K562 (cell line): Measurements from ENCODE around the gene SLC16A9. TPM values are rescaled to one million over a fixed set of nuclear protein-coding genes. Genes with fewer than 3 reads are reported as not detected.
"Not testable (repeated sequence)": the region's sequence is repeated elsewhere in the genome, so short reads cannot be mapped to it uniquely, and the experiment has no call there.

ENCODE experiments used
- ATAC-seq: fragments of 200-7000 bp; cut with Tn5 transposase; 3 replicates; pipeline ENCODE4 v1.9.1; 2020; ENCODE audit warnings: moderate library complexity
- BruUV-seq: library from RNA; stranded (reverse); fragments of 400-500 nt; replicated peaks from 2 replicates; lab custom pipeline; 2021; lab: Mats Ljungman, UMichigan
- CTCF ChIA-PET: fragments of 300-600 bp; formaldehyde crosslinking; extraction: SDS; loops from one replicate; lab custom pipeline; 2021; ENCODE audit warnings: low intra/inter-chr PET ratio; lab: Yijun Ruan, JAX
- POLR2A ChIA-PET: fragments of 300-600, 350-650 bp; sonication (Branson Sonifier 250); formaldehyde crosslinking; extraction: SDS; loops from one replicate; lab custom pipeline; 2021; ENCODE audit warnings: antibody characterized with exemption, inconsistent platforms; lab: Yijun Ruan, JAX
- DNase-seq, 4 experiments: peaks; one replicate each; pipeline versions ENCODE4 v3.0.0 to v3.0.0-alpha.2; 2011 to 2018; ENCODE audit warnings: low spot score in 3 of 4, mixed read lengths in 3 of 4; ENCODE audit errors: extremely low read depth in 1 of 4
- FAIRE-seq: peaks from 2 replicates; lab custom pipeline; 2011; peaks lifted over from hg19 to GRCh38; lab: Jason Lieb, UNC
- H2AFZ ChIP-seq: 2 replicates; pipeline ENCODE4 v1.6.0; 2011; ENCODE audit warnings: low read depth, low read length, control low read depth, inconsistent platforms
- H3K27ac ChIP-seq: fragments of 200-600 bp; 3 replicates; pipeline ENCODE4 v1.8.0; 2011; ENCODE audit warnings: low read depth, mild to moderate bottlenecking, control low read depth, inconsistent platforms, low read length, moderate library complexity, mixed read lengths; ENCODE audit errors: extremely low read depth
- H3K27me3 ChIP-seq, 2 experiments: fragments of 300-600 bp in 1 of 2; 2 replicates in 1 of 2; 3 replicates in 1 of 2; pipeline versions ENCODE4 v1.6.0 to v1.8.0; 2011; ENCODE audit warnings: inconsistent platforms in 2 of 2, low read length in 2 of 2, mild to moderate bottlenecking in 1 of 2, mixed read lengths in 1 of 2, moderate library complexity in 1 of 2; ENCODE audit not compliant: control insufficient read depth in 2 of 2, insufficient read depth in 2 of 2
- H3K36me3 ChIP-seq: fragments of 300-600 bp; 3 replicates; pipeline ENCODE4 v1.8.0; 2011; ENCODE audit warnings: mild to moderate bottlenecking, low read length, inconsistent platforms; ENCODE audit not compliant: control insufficient read depth, insufficient read depth
- H3K4me1 ChIP-seq, 2 experiments: fragments of 200-600 bp in 1 of 2; replicated peaks in 1 of 2; 2 replicates in 1 of 2; 3 replicates in 1 of 2; pipeline versions ENCODE4 v1.5.1 to v1.8.0; 2011; ENCODE audit warnings: inconsistent platforms in 2 of 2, low read length in 2 of 2, mild to moderate bottlenecking in 1 of 2, mixed read lengths in 1 of 2, moderate library complexity in 1 of 2; ENCODE audit not compliant: control insufficient read depth in 2 of 2, insufficient read depth in 2 of 2
- H3K4me2 ChIP-seq: 2 replicates; pipeline ENCODE4 v1.6.1; 2011; ENCODE audit warnings: low read length, control low read depth, inconsistent platforms, mixed read lengths; ENCODE audit not compliant: insufficient read depth
- H3K4me3 ChIP-seq: fragments of 200-600 bp; sonication (generic), shearing (Covaris generic); 2 replicates; pipeline ENCODE4 v1.5.1; 2016; ENCODE audit warnings: control low read depth, inconsistent platforms
- H3K79me2 ChIP-seq: fragments of 200-600 bp; 3 replicates; pipeline ENCODE4 v1.8.0; 2011; ENCODE audit warnings: low read length, inconsistent platforms; ENCODE audit not compliant: control insufficient read depth, insufficient read depth
- H3K9ac ChIP-seq, 2 experiments: 2 replicates each; pipeline versions ENCODE4 v1.6.0 to v1.6.1; 2011; ENCODE audit warnings: low read depth in 2 of 2, low read length in 2 of 2, control low read depth in 1 of 2, inconsistent platforms in 1 of 2, mild to moderate bottlenecking in 1 of 2, mixed read lengths in 1 of 2; ENCODE audit not compliant: insufficient read depth in 1 of 2
- H3K9me1 ChIP-seq: one replicate; pipeline ENCODE4 v1.6.0; 2011; ENCODE audit warnings: inconsistent platforms, mild to moderate bottlenecking, low read length, moderate library complexity; ENCODE audit not compliant: control insufficient read depth, insufficient read depth
- H3K9me3 ChIP-seq: replicated peaks from 2 replicates; pipeline ENCODE4 v1.5.1; 2011; ENCODE audit warnings: low read depth, low read length, inconsistent platforms; ENCODE audit not compliant: control insufficient read depth, insufficient read depth
- H4K20me1 ChIP-seq: replicated peaks from 2 replicates; pipeline ENCODE4 v1.6.1; 2011; ENCODE audit warnings: low read length, inconsistent platforms, mixed read lengths; ENCODE audit not compliant: control insufficient read depth, insufficient read depth
- C11orf30 ChIP-seq: fragments of 450-650 bp; IDR thresholded peaks from 2 replicates; pipeline ENCODE4 v1.6.1; 2016; ENCODE audit warnings: low read depth, mild to moderate bottlenecking
- E2F3 ChIP-seq: fragments of 250-450 bp; sonication (Bioruptor Pico); IDR thresholded peaks from 2 replicates; pipeline ENCODE4 v1.4.0; 2020; ENCODE audit warnings: mild to moderate bottlenecking
- MAFF ChIP-seq: IDR thresholded peaks from 2 replicates; pipeline ENCODE4 v1.6.1; 2012; ENCODE audit warnings: low read length, improper control_type of control experiment
- MAFG ChIP-seq: fragments of 450-650 bp; conservative IDR thresholded peaks from 2 replicates; pipeline ENCODE4 v1.6.1; 2016; ENCODE audit warnings: missing genetic modification characterization, missing compliant biosample characterization
- MAFK ChIP-seq: IDR thresholded peaks from 2 replicates; pipeline ENCODE4 v1.6.1; 2011; ENCODE audit warnings: low read length, improper control_type of control experiment
- SMARCB1 ChIP-seq: IDR thresholded peaks from 2 replicates; pipeline ENCODE4 v1.6.1; 2011; ENCODE audit warnings: improper control_type of control experiment, low read depth; ENCODE audit not compliant: insufficient read length
- ZFP1 ChIP-seq: fragments of 450-650 bp; formaldehyde crosslinking; IDR thresholded peaks from 2 replicates; pipeline ENCODE4 v1.4.0; 2020; ENCODE audit warnings: mild to moderate bottlenecking, mixed read lengths
- ZNF146 ChIP-seq: IDR thresholded peaks from one replicate; pipeline ENCODE4 v1.6.1; 2018; ENCODE audit warnings: missing compliant biosample characterization; ENCODE audit not compliant: unreplicated experiment
- ZNF316 ChIP-seq: fragments of 450-650 bp; IDR thresholded peaks from 2 replicates; pipeline ENCODE4 v1.6.1; 2016
- ZNF584 ChIP-seq: fragments of 200-800 bp; sonication (Bioruptor generic); IDR thresholded peaks from 2 replicates; pipeline ENCODE4 v1.6.1; 2016; ENCODE audit warnings: low read depth, mild to moderate bottlenecking, missing genetic modification characterization, missing compliant biosample characterization
- WGBS: fragments of 100-300 bp; shearing (Covaris generic); methylation state at CpG from one replicate; pipeline ENCODE4 v1.1.6; 2016; ENCODE audit warnings: low coverage, mixed read lengths; ENCODE audit not compliant: insufficient coverage; ENCODE audit errors: missing lambda C conversion rate; 5-methylcytosine and 5-hydroxymethylcytosine counted together
- in situ Hi-C: fragments of 300-500 bp; cut with MboI; formaldehyde crosslinking; loops from 4 replicates; pipeline ENCODE4 v1.15.0; 2018; ENCODE audit warnings: inconsistent platforms, mixed read lengths
- intact Hi-C: fragments of 100-400 bp; cut with micrococcal nuclease; formaldehyde crosslinking; loops from 2 replicates; pipeline ENCODE4 v1.14.2; 2022
- polyA plus RNA-seq, 8 experiments: library from polyadenylated mRNA; depleted of rRNA in 4 of 8; stranded (reverse) in 5 of 8; unstranded in 3 of 8; fragments of >200 nt; fragmentation: Nextera tagmentation in 2 of 8; fragmentation: Illumina TruSeq in 1 of 8; extraction: Ambion mirVana in 2 of 8; extraction: Trizol in 1 of 8; gene quantifications; 2 replicates each; pipeline versions ENCODE4 v1.2.1 to v1.2.3, GENCODE V29; 2011 to 2014; ENCODE audit warnings: inconsistent platforms in 1 of 8, missing spikeins in 1 of 8
- total RNA-seq, 7 experiments: library from RNA; depleted of rRNA in 6 of 7; stranded (reverse); fragments of >200 nt in 6 of 7; fragmentation: Illumina TruSeq in 2 of 7; extraction: Trizol in 2 of 7; gene quantifications; 2 replicates each; pipeline versions ENCODE4 v1.2.1 to v1.2.3, GENCODE V29; 2011 to 2021; ENCODE audit warnings: low replicate concordance in 1 of 7

The SLC16A9 gene
- total and polyA plus RNA-seq, 9 of the 15 experiments (the other 6 are each of a cell fraction or from before 2014, with no cell fraction given) = 0.90 to 6.4 (median 2.1) TPM

DNA sequence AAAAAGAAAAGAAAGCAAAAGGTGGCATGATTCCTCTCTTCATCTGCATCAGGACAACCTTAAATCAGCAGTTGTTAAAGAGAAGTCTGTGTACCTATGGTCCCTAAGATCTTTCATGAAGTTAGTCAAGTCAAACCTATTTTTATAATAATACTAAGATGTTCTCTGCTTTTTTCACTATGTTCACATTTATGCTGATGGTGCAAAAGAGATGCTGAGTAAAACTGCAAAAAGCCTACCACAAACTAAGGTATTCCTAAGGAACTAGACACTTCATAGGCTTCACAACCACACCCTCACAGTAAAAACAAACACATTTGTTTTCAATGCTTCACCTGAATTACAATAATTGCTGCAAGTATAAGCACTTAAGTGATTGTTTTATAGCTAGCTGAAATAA is 43.3 kb downstream of the SLC16A9 start:
- no peaks in the 10 kb centered on the region for H3K36me3 ChIP-seq
- no peak overlapping the region for H3K4me2 ChIP-seq
- no peak for FAIRE-seq
- H3K4me1 ChIP-seq = no peaks in the 10 kb centered on the region
- H3K27ac ChIP-seq = no peak overlapping the region
- H4K20me1 ChIP-seq = no peaks in the 10 kb centered on the region
- no TSS peak for BruUV-seq
- no peak overlapping the region for H3K9ac ChIP-seq
- TF ChIP-seq ZNF584 (CRISPR knock-in tag) (no peak), MAFG (peak; percentile 69), SMARCB1 (no peak), MAFF (peak; percentile 74), ZFP1 (CRISPR knock-in tag) (peak; percentile 68), ZNF316 (peak; percentile 85), C11orf30 (peak; percentile 66), MAFK (peak; percentile 72), E2F3 (no peak)
- no peak overlapping the region for H3K4me3 ChIP-seq
- H3K79me2 ChIP-seq = no peaks in the 10 kb centered on the region
- in situ Hi-C loops = no loop called here
- ChIA-PET POLR2A (interaction anchor here (0.7 kb wide), 1 partner anchor 150 kb away, joined by 3 read pairs; no protein-coding TSS in a partner anchor), CTCF (no interaction called here)
- no peaks in the 10 kb centered on the region for H3K27me3 ChIP-seq
- no peaks in the 10 kb centered on the region for H3K9me1 ChIP-seq
- H3K9me3 ChIP-seq = no peaks in the 10 kb centered on the region
- DNase-seq = no peak
- intact Hi-C loops = no loop called here
- no peak overlapping the region for H2AFZ ChIP-seq
- no peak for ATAC-seq

DNA sequence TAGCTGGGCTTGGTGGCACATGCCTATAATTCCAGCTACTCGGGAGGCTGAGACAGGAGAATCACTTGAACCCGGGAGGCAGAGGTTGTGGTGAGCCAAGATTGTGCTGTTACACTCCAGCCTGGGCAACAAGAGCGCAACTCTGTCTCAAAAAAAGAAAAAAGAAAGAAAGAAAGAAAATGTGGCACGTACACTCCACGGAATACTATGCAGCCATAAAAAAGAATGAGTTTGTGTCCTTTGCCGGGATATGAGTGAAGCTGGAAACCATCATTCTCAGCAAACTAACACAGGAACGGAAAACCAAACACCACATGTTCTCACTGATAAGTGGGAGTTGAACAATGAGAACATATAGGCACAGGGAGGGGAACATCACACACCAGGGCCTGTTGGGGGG is 46.4 kb downstream of the SLC16A9 start:
- H3K4me2 ChIP-seq, H3K9me3 ChIP-seq, POLR2A ChIA-PET, H3K79me2 ChIP-seq, H3K9me1 ChIP-seq, H3K4me3 ChIP-seq, intact Hi-C loops, H3K9ac ChIP-seq, H3K27me3 ChIP-seq, CTCF ChIA-PET, DNase-seq, H2AFZ ChIP-seq, FAIRE-seq, H3K27ac ChIP-seq, BruUV-seq, ATAC-seq, H3K4me1 ChIP-seq, in situ Hi-C loops, H3K36me3 ChIP-seq, H4K20me1 ChIP-seq: not testable (repeated sequence)
- peak; percentile 39 for TF ChIP-seq ZNF146 (CRISPR knock-in tag)
- WGBS = 28% methylated on average over 7 of the region's 7 CpGs
